Prostate gland (tissue), 2 donors: ENCODE data around the gene RGS2.

ENCODE experiments used
- POLR2A ChIP-seq: fragments of 450-650 bp; IDR thresholded peaks from one replicate; pipeline ENCODE4 v1.6.1; 2016; ENCODE audit warnings: antibody characterized with exemption, mild to moderate bottlenecking
- TF ChIP-seq, protein P1 (sequence below), 4 experiments: fragments of 200-600 bp in 2 of 4; fragments of 450-650 bp in 2 of 4; sonication (generic) in 2 of 4; IDR thresholded peaks; 1 replicate in 3 of 4; 2 replicates in 1 of 4; pipeline ENCODE4 v1.5.1; 2016 to 2019; ENCODE audit warnings: antibody characterized with exemption in 4 of 4, mild to moderate bottlenecking in 2 of 4, moderate library complexity in 2 of 4

- TF ChIP-seq, protein P1, sequence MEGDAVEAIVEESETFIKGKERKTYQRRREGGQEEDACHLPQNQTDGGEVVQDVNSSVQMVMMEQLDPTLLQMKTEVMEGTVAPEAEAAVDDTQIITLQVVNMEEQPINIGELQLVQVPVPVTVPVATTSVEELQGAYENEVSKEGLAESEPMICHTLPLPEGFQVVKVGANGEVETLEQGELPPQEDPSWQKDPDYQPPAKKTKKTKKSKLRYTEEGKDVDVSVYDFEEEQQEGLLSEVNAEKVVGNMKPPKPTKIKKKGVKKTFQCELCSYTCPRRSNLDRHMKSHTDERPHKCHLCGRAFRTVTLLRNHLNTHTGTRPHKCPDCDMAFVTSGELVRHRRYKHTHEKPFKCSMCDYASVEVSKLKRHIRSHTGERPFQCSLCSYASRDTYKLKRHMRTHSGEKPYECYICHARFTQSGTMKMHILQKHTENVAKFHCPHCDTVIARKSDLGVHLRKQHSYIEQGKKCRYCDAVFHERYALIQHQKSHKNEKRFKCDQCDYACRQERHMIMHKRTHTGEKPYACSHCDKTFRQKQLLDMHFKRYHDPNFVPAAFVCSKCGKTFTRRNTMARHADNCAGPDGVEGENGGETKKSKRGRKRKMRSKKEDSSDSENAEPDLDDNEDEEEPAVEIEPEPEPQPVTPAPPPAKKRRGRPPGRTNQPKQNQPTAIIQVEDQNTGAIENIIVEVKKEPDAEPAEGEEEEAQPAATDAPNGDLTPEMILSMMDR (IDR thresholded peaks at IDR 0.05): no peak
- TF ChIP-seq POLR2A: no peak
These were observed 42.0 kb upstream of the RGS2 start for GRCh38 chr1:192766876-192767275.
